ENCODE data around the gene SMCHD1. TPM values are rescaled to one million over a fixed set of nuclear protein-coding genes. Genes with fewer than 3 reads are reported as not detected.

Gene SMCHD1
- total RNA-seq, 2 experiments from 2014 or later: 357 to 359 TPM

DNA sequence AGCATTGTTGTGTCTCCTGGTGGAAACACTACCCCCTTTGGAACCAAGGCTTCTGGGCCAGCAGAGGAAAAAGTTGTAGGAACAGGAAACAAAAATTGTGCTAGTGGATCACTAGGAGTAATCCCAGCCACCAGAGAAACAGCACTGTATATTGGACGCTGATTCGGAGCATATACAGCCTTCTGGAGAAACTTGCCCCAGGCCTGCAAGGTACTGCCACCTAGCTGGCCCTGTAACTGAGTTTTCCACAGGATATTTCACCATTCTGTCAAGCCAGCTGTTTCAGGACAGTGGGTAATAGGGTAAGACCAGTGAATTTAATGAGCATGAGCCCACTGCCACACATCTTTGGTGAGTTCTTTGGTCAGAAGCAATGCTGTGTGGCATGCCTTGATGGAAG is 166.2 kb downstream of the SMCHD1 start:
- no peaks in the 10 kb centered on the region for H3K27me3 ChIP-seq (ENCODE audit: control insufficient read depth in 1 of 2, insufficient read depth in 2 of 2, low read length in 2 of 2)
- no peak overlapping the region for H3K27ac Mint-ChIP-seq

DNA sequence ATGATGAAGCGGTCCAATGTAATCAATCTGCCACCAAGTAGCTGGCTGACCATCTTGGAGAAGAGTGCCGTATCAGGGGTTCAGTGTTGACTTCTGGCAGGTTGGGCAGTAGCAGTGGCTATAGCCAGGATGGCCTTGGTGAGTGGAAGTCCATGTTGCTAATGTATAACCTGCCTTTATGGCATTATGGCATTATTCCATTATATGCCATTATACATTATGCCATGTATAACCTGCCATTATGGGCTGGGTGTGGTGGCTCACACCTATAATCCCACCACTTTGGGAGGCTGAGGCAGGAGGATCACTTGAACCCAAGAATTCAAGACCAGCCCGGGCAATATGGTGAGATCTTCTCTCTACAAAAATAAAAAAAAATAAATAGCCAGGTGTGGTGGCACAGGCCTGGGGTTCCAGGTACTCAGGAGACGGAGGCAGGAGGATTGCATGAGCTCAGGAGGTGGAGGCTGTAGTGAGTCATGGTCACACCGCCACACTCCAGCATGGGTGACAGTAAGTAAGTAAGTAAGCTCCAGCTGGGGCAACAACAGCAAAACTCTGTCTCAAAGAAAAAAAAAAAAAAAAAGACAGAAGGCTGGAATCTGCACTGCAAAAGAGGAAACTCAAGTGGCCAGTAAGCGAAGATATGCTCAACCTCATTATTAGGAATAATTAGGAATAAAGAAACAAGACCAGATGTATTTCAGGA is 166.8 kb downstream of the SMCHD1 start:
- H3K27ac Mint-ChIP-seq: no peak overlapping the region
- Histone ChIP-seq H3K27me3 (ENCODE audit: control insufficient read depth in 1 of 2, insufficient read depth in 2 of 2, low read length in 2 of 2) (no peaks in the 10 kb centered on the region), H3K4me1 (ENCODE audit: insufficient read depth, low read length) (no peaks in the 10 kb centered on the region), H3K4me3 (ENCODE audit: low read length) (no peak overlapping the region), H3K9me3 (ENCODE audit: control insufficient read depth in 1 of 2, insufficient read depth in 1 of 2, low read length in 2 of 2) (peaks cover 3 to 5% of the 10 kb centered on the region in 2 experiments), H3K36me3 (ENCODE audit: insufficient read depth, low read length) (no peaks in the 10 kb centered on the region), H3K27ac (ENCODE audit: low read depth in 1 of 2, low read length in 2 of 2) (no peak overlapping the region)
- H3K9me3 Mint-ChIP-seq: no peaks in the 10 kb centered on the region
- CTCF ChIA-PET: no interaction called here
- ATAC-seq (ENCODE audit: poor library complexity) (no peak), DNase-seq (no peak)
- POLR2A ChIA-PET: interaction anchor here (0.7 kb wide), 1 partner anchor 20 kb away, joined by 6 read pairs; no protein-coding TSS in a partner anchor
- intact Hi-C loops (cut with DNase I, micrococcal nuclease): no loop called here
- no peak overlapping the region for H3K4me3 Mint-ChIP-seq
- H3K4me1 Mint-ChIP-seq (ENCODE audit: low read depth): no peaks in the 10 kb centered on the region
- H3K36me3 Mint-ChIP-seq (ENCODE audit: low read depth): no peaks in the 10 kb centered on the region
- H3K27me3 Mint-ChIP-seq: no peaks in the 10 kb centered on the region
- TF ChIP-seq, protein P1, sequence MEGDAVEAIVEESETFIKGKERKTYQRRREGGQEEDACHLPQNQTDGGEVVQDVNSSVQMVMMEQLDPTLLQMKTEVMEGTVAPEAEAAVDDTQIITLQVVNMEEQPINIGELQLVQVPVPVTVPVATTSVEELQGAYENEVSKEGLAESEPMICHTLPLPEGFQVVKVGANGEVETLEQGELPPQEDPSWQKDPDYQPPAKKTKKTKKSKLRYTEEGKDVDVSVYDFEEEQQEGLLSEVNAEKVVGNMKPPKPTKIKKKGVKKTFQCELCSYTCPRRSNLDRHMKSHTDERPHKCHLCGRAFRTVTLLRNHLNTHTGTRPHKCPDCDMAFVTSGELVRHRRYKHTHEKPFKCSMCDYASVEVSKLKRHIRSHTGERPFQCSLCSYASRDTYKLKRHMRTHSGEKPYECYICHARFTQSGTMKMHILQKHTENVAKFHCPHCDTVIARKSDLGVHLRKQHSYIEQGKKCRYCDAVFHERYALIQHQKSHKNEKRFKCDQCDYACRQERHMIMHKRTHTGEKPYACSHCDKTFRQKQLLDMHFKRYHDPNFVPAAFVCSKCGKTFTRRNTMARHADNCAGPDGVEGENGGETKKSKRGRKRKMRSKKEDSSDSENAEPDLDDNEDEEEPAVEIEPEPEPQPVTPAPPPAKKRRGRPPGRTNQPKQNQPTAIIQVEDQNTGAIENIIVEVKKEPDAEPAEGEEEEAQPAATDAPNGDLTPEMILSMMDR (IDR thresholded peaks at IDR 0.05): no peak

More for the DNA sequence above, 166.2 kb downstream of the SMCHD1 start:
- ATAC-seq (ENCODE audit: poor library complexity) (no peak), DNase-seq (no peak)
- intact Hi-C loops (cut with DNase I, micrococcal nuclease): no loop called here
- no peaks in the 10 kb centered on the region for H3K4me1 ChIP-seq (ENCODE audit: insufficient read depth, low read length)
- H3K27me3 Mint-ChIP-seq: no peaks in the 10 kb centered on the region
- no peaks in the 10 kb centered on the region for H3K36me3 Mint-ChIP-seq (ENCODE audit: low read depth)
- no peaks in the 10 kb centered on the region for H3K9me3 Mint-ChIP-seq
- H3K27ac ChIP-seq (ENCODE audit: low read depth in 1 of 2, low read length in 2 of 2): no peak overlapping the region
- ChIA-PET CTCF (no interaction called here), POLR2A (no interaction called here)
- H3K4me1 Mint-ChIP-seq (ENCODE audit: low read depth): no peaks in the 10 kb centered on the region
- no peak overlapping the region for H3K4me3 ChIP-seq (ENCODE audit: low read length)
- peaks cover 3 to 5% of the 10 kb centered on the region in 2 experiments for H3K9me3 ChIP-seq (ENCODE audit: control insufficient read depth in 1 of 2, insufficient read depth in 1 of 2, low read length in 2 of 2)
- H3K36me3 ChIP-seq (ENCODE audit: insufficient read depth, low read length): no peaks in the 10 kb centered on the region
- no peak overlapping the region for H3K4me3 Mint-ChIP-seq
- TF ChIP-seq, protein P1 (IDR thresholded peaks at IDR 0.05): no peak

DNA sequence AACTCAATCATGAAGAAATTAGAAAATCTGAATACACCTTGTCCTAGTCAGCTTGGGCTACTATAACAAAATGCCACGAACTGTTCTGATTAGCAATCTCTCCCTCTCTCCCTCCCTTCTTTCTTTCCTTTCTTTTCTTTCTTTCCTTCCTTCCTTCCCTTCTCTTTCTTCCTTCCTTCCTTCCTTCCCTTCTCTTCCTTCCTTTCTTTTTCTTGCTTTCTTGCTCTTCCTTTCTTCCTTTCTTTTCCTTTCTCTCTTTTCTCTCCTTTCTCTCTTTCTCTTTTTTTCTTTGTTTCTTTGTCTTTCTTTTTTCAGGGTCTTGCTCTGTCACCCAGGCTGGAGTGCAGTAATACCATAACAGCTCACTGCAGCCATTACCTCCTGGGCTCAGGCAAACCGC is 167.7 kb downstream of the SMCHD1 start:
- intact Hi-C loops (cut with DNase I, micrococcal nuclease): no loop called here
- Histone ChIP-seq H3K27me3 (ENCODE audit: control insufficient read depth in 1 of 2, insufficient read depth in 2 of 2, low read length in 2 of 2) (no peaks in the 10 kb centered on the region), H3K9me3 (ENCODE audit: control insufficient read depth in 1 of 2, insufficient read depth in 1 of 2, low read length in 2 of 2) (peaks cover 3 to 5% of the 10 kb centered on the region in 2 experiments), H3K4me3 (ENCODE audit: low read length) (no peak overlapping the region), H3K4me1 (ENCODE audit: insufficient read depth, low read length) (no peaks in the 10 kb centered on the region), H3K36me3 (ENCODE audit: insufficient read depth, low read length) (no peaks in the 10 kb centered on the region), H3K27ac (ENCODE audit: low read depth in 1 of 2, low read length in 2 of 2) (no peak overlapping the region)
- ChIA-PET CTCF (interaction anchor here (0.5 kb wide), 1 partner anchor 320 kb away, joined by 3 read pairs; no protein-coding TSS in a partner anchor), POLR2A (no interaction called here)
- H3K36me3 Mint-ChIP-seq (ENCODE audit: low read depth): no peaks in the 10 kb centered on the region
- no peaks in the 10 kb centered on the region for H3K9me3 Mint-ChIP-seq
- DNase-seq (no peak), ATAC-seq (ENCODE audit: poor library complexity) (no peak)
- H3K27ac Mint-ChIP-seq: no peak overlapping the region
- H3K4me3 Mint-ChIP-seq: no peak overlapping the region
- H3K27me3 Mint-ChIP-seq: no peaks in the 10 kb centered on the region
- TF ChIP-seq, protein P1 (IDR thresholded peaks at IDR 0.05): no peak
- H3K4me1 Mint-ChIP-seq (ENCODE audit: low read depth): no peaks in the 10 kb centered on the region
